Fibroblast of the aortic adventitia (primary cell): ENCODE data around the gene LRRC32. TPM values are rescaled to one million over a fixed set of nuclear protein-coding genes. Genes with fewer than 3 reads are reported as not detected.
"Not testable (repeated sequence)": the region's sequence is repeated elsewhere in the genome, so short reads cannot be mapped to it uniquely, and the experiment has no call there.

Source experiments
- DNase-seq: peaks from one replicate; pipeline ENCODE4 v3.0.0-alpha.2; 2010; ENCODE audit warnings: low read depth
- H3K4me3 ChIP-seq: 2 replicates; pipeline ENCODE4 v1.5.1; 2011; ENCODE audit warnings: low read depth, mild to moderate bottlenecking, control low read depth, low read length, moderate library complexity
- total RNA-seq: library from RNA; depleted of rRNA; stranded (reverse); fragments of >200 nt; gene quantifications from 2 replicates; pipeline ENCODE4 v1.2.3, GENCODE V29; 2012; ENCODE audit warnings: low replicate concordance
- TF ChIP-seq, protein P1 (sequence below): IDR thresholded peaks from 2 replicates; pipeline ENCODE4 v1.5.1; 2011; ENCODE audit warnings: mild to moderate bottlenecking, low read length, control low read depth, inconsistent platforms; ENCODE audit not compliant: insufficient read depth

Gene LRRC32
- total RNA-seq, 1 donor = 30.0 TPM

DNA sequence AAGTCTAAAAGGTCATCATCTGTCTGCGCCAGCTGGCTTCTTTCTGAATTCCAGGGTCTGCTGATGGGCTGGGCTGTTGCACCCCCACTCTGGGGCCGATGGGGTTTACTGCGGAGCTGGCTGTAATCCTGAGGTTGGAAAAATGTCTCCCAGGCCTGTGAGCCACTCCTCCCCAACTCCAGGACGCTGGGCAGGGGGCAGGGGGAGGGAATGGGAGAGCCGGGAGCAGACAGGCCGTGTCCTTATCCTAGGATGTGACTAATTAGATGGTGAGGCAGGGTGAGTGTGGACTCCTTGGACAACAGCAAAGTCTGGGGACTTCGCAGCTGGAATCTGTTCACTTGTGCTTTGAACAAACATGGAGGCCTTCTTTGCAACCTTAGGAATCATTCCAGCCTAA is 48.7 kb downstream of the LRRC32 start:
- TF ChIP-seq, protein P1, sequence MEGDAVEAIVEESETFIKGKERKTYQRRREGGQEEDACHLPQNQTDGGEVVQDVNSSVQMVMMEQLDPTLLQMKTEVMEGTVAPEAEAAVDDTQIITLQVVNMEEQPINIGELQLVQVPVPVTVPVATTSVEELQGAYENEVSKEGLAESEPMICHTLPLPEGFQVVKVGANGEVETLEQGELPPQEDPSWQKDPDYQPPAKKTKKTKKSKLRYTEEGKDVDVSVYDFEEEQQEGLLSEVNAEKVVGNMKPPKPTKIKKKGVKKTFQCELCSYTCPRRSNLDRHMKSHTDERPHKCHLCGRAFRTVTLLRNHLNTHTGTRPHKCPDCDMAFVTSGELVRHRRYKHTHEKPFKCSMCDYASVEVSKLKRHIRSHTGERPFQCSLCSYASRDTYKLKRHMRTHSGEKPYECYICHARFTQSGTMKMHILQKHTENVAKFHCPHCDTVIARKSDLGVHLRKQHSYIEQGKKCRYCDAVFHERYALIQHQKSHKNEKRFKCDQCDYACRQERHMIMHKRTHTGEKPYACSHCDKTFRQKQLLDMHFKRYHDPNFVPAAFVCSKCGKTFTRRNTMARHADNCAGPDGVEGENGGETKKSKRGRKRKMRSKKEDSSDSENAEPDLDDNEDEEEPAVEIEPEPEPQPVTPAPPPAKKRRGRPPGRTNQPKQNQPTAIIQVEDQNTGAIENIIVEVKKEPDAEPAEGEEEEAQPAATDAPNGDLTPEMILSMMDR = no peak
- peak; percentile 48 for DNase-seq
- no peak overlapping the region for H3K4me3 ChIP-seq

DNA sequence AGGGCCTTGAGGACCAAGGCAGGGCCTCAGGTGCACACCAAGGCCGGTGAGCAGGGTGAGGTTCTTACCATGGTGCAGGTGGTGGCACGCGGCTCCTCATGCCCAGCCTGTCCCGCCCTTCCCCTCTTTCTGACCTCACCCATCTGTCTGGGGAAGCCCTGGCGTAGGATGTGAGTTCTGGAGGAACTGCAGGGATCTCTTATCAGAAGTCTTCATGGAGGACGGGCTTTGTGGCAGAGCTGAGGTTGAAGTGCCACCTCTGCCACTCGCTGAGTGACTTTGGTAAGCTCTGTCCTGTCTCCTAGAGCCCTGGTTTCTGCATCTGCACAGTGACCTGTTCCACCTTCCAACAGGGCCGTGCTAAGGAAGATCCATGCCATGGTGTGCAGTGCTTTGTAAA is 49.1 kb downstream of the LRRC32 start:
- no peak overlapping the region for H3K4me3 ChIP-seq
- DNase-seq = no peak
- TF ChIP-seq, protein P1 = no peak

DNA sequence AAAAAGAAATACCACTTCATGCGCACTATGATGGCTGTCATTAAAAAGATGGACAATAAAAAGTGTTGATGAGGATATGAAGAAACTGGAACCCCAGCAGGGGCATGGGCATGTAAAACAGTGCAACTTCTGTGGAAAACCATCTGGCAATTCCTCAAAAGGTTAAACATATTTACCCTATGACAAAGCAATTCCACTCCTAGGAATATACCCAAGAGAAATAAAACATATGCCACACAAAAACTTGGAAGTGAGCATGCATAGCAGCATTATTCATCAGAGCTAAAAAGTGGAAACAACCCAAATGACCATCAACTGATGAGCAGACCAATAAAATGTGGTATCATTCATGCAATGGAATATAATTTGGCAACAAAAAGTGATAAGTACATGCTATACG is 50.1 kb downstream of the LRRC32 start:
- TF ChIP-seq, protein P1 = no peak
- DNase-seq = peak; percentile 96
- no peak overlapping the region for H3K4me3 ChIP-seq

DNA sequence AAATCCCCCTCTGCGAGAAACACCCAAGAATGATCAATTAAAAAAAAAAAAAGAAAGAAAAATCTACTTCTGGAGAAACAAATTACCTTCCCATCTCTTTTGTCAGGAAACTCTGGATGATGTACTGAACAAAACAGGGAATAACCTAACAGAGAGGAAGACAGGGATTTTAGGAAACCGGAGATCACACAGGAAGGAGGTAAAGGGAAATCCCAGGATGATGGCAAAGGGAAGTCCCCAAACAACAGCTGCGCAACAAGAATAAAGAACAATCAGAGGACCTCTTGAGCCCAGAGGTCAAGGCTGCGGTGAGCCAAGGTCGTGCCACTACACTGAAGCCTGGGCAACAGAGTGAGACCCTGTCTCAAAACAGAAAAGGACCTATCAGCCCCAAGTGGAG is 50.7 kb downstream of the LRRC32 start:
- not testable (repeated sequence) for DNase-seq, H3K4me3 ChIP-seq

DNA sequence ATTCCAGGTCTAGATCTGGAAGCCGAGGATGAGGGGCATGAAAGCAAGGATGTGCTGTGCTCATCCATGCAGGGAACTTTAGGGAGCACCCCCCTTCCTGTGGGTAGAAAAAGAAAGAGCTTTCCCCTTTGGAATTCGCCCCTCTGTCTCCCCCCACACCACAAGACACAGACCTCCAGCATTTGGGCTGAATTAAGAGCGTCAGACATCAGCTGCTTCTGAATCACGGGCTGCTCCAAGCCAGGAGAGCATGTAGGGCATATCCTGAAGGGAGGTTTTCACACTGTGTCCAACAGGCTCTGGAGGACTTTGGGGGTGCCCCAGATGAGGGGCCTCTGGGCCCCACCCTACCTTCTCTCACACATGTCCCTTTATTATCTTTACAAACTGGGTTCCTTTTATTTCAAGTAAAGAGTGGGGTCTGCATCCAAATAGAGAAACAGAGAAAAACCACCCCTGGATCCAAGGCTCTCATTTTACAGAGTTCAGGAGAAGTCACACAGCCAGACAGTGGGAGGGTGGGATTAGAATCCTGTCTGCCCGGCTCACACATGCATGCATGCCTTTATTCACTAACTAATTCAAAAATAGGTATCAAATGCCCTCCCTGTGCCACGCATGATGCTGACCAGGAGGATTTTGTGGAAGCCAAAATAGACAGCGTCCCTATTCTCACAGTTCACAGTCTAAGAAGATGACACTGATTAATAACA is 52.8 kb downstream of the LRRC32 start:
- DNase-seq = peak; percentile 75
- no peak overlapping the region for H3K4me3 ChIP-seq
- TF ChIP-seq, protein P1 = no peak

DNA sequence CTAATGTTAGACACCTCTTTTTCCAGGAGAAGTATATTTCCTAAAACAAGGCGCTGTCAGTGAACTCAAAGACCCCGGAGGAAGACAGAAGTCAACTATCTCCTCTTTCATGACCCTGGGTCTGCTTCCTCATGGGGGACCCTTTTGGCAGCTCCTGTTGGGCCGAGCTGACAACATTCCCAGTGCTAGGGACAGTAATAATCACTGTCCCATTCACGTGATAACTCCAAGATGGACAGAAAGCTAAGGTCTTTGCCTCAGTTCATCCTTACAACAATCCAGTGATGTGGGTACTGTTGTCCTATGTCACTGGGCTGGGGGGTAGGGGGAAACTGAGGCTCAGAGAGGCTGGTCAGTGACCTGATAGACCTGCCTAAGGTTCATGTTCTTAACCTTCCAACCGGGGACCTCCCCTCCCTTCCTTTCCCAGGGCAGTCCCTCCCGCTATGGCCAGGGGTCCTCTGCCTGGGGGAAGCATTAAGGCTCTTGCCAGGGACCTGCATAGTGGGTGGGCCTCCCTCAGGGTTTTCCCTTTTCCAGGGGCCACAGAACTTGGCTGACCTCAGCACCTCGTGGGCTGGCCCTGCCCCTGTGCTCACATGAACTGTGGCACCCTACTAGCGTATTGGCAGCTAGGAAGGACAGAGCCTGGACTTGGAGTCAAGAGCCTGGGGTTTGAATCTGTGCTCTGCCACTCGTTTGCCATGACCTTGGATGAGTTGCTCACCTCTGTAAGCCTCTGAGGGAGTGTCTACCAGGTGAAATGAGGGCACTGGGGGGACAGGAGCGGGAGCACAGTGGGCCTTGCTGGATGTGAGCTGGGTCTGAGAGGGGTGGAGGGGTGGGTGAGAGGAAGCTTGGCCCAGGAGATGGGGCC is 53.6 kb downstream of the LRRC32 start:
- TF ChIP-seq, protein P1 = no peak
- H3K4me3 ChIP-seq = no peak overlapping the region
- DNase-seq = no peak

DNA sequence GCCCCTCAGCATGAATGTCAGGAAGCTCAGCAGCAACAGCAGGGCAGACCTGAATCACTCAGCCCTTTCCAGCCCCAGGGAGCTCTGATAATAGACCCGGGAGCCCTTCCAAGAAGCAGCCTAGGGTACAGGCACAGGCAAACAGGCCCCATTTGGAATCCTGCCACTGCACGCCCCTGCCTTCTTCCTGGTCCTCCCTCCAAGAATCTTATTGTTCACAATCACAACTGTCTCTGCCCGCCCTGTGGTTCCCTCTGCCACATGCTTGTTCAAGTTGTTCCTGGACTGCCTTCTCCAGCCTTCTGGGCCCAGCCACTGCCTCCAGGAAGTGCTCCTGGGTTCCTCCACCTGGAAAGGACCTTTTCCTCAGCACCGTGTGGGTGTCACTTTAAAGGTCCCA is 54.6 kb downstream of the LRRC32 start:
- H3K4me3 ChIP-seq = no peak overlapping the region
- peak; percentile 84 for DNase-seq
- TF ChIP-seq, protein P1 = no peak
